Measurements from ENCODE around the gene ACSS1.

DNA sequence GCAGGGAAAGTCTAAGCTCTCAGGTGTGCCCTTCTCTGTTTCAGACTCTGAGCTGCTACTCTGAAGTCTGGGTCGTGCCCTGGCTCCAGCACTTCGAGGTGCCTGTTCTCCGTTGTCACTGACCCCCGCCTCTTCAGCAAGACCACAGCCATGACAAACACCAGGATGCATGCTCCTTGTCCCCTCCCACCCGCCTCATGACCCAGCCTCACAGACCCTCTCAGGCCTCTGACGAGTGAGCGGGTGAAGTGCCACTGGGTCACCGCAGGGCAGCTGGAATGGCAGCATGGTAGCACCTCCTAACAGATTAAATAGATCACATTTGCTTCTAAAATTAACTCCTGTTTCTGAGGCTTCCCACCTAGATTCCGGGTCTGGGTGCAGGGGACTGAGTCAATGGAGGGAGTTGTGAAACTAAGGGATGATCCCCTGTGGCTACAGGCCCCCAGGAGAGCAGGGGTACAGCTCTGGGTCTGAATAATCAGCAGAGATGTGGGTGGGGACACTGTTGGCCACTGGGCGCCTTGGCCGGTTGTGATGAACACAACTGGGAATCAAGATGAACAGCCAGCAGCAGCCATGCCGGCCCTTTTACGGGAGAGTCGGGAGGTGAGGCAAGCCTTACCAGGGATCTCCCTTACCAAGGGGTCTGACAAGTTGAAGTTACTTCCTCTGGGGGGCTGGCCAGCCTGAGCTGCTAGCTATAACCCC is 98.2 kb downstream of the ACSS1 start:
- TF ChIP-seq CTCF (IDR thresholded peaks at IDR 0.05): no peak
- TF ChIP-seq POLR2A (IDR thresholded peaks at IDR 0.05): no peak
